HG02943 (cell line): ENCODE measurements around the gene IPO5.
"Not testable (repeated sequence)": the region's sequence is repeated elsewhere in the genome, so short reads cannot be mapped to it uniquely, and the experiment has no call there.

ENCODE experiments used
- ATAC-seq: cut with Tn5 transposase; IDR thresholded peaks from one replicate; pipeline ENCODE4 v1.9.1; 2021; ENCODE audit warnings: mild to moderate bottlenecking, low read depth, moderate library complexity; ENCODE audit not compliant: unreplicated experiment

IPO5 gene

DNA sequence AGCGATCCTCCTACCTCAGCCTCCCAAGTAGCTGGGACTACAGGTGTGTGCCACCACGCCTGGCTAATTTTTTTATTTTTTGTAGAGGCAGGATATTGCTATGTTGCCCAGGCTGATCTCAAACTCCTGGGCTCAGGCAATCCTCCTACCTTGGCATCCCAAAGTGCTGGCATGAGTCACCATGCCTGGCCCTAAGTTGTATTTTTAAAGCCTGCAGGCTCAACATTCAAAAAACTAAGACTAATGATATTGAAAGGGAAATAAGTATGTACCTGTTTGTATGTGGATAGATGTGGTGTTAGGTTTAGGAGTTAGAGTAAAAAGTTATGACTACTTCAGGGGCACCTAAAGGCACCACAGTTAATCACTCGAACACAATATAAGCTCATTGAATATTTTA lies 5.4 kb upstream of the IPO5 start:
- ATAC-seq = no peak

DNA sequence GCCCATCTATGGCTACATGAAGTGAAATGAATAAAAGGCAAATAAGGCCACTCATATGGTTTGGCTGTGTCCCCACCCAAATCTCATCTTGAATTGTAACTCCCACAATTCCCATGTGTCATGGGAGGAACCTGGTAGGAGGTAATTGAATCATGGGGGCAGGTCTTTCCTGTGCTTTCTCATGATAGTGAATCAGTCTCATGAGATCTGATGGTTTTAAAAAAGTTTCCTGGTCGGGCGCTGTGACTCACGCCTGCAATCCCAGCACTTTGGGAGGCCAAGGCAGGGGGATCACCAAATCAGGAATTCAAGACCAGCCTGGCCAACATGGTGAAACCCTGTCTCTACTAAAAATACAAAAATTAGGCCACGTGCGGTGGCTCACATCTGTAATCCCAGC lies 4.2 kb upstream of the IPO5 start:
- ATAC-seq = not testable (repeated sequence)

DNA sequence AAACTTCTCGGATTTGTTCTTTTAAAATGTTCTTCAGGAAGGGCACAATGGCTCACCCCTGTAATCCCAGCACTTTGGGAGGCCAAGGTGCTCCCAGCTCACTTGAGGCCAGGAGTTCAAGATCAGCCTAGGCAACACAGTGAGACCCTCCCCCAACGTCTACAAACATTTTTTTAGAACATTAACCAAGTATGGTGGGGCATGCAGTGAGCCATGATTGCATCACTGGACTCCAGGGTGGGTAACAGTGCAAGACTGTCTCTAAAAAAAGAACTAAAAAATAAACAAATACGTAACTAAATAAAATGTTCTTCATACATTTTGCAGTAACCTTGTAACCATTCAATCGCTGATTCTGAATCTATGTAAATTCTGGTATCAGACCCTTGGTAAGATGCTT lies 2.1 kb upstream of the IPO5 start:
- ATAC-seq = no peak

DNA sequence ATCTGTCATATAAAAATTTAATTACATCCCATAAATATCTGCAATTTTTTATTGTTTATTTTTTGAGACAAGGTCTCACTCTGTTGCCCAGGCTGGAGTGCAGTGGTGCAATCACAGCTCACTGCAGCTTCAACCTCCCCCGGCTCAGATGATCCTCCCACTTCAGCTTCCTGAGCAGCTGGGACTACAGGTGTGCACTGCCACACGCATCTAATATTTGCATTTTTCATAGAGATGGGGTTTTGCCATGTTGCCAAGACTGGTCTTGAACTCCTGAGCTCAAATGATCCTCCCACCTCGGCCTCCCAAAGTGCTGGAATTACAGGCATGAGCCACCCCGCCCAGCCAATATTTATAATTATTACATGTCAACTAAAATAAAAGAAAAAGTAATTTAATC lies 644 bp upstream of the IPO5 start:
- ATAC-seq = not testable (repeated sequence)

DNA sequence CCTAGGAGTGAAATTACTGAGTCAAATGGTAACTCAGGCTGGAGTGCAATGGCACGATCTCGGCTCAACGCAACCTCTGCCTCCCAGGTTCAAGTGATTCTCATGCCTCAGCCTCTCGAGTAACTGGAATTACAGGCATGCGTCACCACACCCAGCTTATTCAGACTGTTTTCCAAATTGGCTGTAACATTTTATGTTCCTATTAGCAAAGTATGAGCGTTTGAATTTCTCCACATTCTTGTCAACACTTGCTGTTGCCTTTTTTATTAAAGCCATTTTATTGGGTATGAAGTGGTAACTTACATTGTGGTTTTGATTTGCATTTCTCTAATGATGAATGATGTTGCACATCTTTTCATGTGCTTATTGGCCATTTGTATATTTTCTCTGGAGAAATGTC lies 7.9 kb downstream of the IPO5 start:
- no peak for ATAC-seq

DNA sequence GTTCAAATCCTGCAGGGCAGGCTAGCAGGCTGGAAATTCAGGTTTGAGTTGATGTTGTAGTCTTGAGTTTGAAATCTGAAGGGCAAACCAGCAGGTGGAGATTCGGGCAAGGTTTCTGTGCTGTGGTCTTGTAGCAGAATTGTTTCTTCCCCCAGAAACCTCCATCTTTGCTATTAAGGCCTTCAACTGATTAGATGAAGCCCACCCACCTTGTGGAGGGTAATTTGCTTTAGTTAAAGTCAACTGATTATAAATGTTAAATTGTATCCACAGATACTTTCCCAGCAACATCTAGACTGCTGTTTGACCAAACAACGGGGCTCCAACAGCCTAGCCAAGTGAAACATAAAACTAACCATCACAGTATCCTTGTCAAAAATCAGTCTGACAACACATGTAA lies 9.4 kb downstream of the IPO5 start:
- no peak for ATAC-seq

DNA sequence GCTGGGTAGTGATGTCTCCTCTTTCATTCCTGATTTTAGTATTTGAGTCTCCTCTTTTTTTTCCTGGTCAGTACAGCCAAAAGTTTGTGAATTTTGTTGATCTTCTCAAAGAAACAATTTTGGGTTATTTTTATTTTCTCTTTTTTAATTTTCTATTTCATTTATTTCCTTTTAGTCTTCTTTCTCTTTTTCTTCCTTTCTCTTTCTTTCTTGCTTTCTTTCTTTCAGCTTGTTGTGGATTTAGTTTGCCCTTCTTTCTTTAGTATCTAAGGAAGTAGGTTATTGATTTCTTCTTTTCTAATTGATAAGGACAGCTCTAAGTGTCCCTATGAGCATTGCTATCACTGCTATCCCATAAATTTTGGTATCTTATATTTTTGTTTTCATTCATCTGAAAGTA lies 13.8 kb downstream of the IPO5 start:
- ATAC-seq = no peak

DNA sequence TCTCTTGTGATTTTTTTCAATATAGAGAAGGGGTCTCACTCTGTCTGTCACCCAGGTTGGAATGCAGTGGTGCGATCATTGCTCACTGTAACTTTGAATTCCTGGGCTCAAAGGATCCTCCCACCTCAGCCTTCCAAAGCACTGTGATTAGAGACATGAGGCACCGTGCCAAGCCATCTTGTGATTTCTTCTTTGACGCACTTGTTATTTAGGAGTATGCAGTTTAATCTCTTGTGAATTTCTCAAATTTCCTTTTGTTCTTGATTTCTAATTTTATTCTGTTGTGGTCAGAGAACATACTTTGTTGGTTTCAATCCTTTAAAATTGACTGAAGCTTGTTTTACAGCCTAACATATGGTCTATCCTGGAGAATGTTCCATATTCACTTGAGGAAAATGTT lies 14.5 kb downstream of the IPO5 start:
- ATAC-seq = no peak

DNA sequence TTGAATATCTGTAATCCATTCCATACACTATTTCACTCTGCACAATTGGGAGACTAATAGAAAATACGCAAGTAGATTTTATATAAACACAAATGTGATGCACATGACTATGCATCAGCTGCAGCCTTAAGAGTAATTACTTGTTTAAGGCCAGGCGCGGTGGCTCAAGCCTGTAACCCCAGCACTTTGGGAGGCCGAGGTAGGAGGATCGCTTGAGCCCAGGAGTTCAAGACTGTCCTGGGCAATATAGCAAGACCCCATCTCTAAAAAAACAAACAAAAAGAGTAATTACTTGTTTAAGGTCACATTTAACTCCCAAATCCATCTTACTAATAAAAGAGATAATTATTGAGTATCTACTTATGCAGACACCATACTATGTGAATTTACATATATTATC lies 18.0 kb downstream of the IPO5 start:
- no peak for ATAC-seq

DNA sequence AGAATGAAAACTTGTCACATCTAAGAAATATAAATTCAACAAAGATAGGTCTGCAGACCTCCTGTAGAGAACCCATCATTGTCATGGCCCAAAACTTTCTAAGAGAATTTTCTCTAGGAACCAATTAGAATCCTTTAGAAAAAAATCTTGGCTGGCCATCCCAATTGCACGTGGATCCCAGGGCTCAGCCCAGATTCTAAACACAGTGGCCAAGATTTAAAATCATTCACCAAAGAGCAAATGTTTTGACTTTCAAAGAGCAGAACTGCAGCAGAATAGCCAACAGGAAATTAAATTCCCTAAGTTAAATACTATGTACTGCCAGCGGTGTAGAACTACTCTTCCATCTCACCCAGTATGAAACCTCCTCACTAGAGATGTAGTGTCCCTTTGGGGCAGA lies 21.3 kb downstream of the IPO5 start:
- ATAC-seq = no peak

DNA sequence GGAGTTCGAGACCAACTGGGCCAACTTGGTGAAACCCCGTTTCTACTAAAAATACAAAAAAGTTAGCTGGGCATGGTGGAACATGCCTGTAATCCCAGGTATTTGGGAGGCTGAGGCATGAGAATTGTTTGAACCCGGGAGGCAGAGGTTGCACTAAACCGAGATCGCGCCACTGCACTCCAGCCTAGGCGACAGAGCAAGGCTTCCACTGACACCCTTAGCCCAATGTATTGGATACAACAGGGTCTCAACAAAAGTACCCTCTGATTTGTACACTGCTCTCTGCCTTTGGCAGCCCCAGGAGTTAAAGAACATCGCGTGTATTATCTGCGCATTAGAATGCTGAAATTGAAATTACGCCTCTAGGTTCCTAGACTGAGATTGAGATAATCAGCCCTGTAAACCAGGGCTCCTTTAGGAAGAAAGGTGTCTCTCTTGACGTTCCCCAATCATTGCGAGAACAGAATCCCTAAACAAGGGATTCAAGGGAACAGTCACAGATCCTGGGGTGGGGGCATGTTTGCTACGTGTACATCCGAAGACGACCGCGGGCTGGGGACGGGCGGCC lies 21.9 kb downstream of the IPO5 start:
- peak; percentile 1 for ATAC-seq

DNA sequence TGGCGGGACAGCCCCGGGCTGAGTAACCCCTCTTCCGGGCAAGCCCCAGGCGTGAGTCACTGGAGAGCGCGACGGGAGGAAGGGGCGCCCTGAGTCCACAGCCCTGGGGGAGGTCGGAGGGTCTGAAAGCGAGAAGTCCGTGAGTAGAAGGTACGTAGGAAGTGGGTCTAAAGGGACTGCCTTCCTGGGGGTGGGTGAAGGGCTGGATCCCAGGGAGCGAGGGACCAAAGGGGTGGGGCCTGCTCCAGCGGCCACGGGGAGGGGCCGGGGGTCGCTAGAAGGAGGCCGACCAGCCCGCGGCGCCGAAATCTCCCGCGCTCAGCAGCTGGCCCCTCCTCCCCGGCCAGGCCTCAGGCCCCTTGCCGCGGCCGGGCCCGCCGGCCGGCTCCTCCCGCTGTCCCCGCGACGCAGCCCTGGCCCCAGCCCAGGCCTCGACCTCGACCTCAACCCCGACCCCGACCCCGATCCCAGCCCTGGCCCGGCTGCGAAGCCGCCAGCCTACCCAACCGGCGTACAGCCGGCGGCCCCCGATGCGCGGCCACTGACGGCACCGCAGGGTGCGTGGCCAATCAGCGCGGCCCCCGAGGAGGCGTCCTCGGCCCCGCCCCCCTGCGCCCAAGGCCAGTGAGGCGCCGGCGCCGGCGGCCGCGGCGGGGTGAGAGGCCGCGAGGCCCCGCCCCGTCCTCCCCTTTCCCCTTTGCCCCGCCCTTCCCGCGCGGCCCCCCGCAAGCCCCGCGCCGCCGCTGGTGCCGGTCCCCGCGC lies 22.6 kb downstream of the IPO5 start:
- ATAC-seq = peak; percentile 89

DNA sequence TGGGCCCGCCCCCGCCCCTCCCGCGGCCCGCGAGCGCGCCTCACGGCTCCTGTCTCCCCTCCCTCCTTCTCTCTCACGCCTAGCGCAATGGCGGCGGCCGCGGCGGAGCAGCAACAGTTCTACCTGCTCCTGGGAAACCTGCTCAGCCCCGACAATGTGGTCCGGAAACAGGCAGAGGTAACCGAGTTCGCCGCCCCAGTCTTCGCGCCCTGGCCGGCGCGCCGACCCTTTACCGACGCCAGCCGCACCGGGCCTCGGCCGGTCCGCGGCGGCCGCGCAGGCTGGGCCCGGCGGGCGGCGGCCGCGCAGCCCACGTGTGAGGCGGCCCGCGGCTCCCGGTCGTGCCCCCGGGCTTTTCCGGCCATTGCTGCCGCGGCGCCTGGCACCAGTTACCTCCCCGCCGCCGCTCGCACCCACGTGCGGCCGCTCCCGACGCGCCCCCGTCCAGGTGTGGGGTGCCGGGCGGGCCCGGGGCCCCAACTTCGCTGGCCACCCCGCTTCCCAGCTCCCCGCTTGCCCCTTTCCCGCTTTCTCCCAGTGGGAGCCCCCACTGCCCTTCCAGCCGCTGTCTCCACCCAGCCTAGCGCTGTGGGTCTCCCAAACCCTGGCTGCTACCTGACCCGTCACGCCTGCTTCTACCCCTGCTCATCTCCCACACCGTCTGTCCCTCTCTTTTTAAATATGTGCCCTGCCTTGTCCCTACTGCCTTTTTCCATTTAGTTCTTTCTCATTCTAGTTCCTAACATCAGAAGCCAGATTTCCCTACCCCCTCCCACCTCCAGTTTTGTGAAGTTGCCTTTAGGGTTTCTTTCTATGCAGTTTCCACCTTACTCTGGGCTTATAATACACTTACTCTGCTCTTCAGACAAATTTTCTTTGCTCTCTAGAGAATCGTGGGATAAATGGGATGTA lies 23.4 kb downstream of the IPO5 start:
- peak; percentile 43 for ATAC-seq

DNA sequence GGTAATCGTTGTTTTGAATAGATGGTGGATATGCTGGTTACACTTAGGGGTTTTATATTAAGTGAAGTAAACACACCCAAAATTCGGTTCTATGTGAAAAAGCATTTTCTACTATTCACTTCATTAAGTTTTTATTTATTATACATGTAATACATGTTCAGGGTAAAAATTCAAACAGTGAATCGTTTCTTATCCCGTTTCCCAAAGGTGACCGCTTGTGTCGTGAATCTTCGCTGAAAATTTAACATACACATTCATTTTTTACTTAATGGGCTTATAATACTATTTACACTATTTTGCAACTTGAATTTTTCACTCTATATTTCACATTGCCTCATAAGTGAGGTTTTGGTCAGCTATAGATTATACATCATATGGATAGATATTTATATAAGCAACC lies 24.5 kb downstream of the IPO5 start:
- ATAC-seq = no peak

DNA sequence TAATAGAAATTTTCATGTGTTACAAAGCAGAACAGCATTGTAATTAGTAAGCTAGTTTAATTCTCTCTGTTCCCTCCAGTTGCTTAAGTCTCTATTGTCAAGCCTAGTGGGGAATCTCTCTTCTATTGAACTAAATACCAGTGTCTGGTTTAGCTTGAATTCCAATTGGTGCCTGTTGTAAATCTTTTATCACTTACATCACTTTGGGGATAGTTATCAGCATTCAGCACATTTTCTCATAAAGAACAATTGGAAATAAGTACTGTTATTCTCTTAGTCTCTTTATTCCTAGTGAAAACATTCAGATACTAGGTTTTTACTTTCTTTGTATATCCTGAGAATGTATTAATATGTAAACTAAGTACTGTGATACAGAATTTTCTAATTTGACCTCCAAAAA lies 25.2 kb downstream of the IPO5 start:
- no peak for ATAC-seq

DNA sequence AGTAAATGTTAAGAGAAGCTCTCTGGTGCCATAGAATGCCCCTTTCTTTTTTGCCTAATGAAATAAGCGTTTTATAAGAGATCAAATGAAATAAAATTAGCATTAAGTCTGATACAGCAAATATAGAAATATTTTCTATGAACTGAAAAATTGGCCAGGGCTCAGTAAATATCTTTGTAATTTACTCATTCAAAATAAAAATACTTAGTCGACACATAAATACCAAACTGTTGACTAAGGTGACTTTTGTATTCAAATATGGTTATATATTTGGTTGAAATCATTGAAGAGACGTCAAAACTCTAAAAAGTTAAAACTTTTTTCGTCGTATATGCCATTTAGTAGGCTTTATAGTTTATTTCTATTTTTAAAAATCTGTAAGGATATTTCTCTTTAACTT lies 25.6 kb downstream of the IPO5 start:
- ATAC-seq = no peak

DNA sequence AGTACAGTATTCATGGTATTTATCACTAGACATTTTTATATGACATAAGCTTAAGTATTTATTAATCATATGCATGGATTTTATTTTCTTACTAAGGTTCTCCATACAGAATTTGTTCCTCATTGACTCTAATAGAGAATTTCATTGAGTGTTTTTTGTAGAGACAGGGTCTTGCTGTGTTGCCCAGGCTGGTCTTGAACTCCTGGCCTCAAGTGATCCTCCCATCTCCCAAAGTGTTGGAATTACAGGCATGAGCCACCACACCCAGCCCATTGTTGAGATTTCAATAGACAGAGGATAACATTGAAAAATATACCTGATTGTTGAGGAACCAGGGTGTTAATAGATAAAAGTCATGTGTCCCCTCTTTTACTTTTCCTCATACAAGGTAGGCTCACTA lies 26.1 kb downstream of the IPO5 start:
- no peak for ATAC-seq

DNA sequence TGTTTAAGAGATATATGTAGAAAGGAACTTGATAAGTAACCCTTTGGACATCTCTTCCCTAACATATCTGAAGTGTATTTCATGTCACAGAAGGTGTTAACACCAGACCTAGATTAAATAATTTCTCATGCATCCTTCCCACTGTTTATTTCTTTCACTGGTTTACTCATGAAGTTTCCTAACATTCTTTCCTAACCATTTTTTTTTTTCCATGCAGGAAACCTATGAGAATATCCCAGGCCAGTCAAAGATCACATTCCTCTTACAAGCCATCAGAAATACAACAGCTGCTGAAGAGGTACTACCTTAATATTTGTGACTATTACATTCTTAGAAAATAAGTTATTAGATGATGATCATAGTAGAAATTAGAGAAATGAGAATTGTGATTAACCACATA lies 28.8 kb downstream of the IPO5 start:
- ATAC-seq = no peak

DNA sequence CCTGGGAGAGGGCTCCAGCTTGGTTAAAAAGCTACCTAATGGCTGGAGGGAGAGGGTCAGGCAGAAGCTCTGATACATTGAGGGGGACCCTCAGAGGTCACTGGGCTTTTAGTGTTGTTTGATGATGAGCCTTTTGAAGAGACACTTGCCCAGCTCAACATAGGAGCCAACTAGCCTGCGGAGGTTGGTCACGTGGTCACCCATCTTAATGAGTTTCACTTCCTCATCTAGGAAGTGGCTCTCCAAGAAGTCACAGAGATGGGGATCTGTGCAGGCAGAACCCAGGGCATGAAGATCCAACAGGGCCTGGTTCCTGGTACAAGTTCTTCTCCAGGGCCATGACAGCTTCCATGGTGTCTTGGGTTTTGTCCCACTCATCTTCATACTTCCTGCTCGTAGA lies 33.4 kb downstream of the IPO5 start:
- ATAC-seq = no peak

DNA sequence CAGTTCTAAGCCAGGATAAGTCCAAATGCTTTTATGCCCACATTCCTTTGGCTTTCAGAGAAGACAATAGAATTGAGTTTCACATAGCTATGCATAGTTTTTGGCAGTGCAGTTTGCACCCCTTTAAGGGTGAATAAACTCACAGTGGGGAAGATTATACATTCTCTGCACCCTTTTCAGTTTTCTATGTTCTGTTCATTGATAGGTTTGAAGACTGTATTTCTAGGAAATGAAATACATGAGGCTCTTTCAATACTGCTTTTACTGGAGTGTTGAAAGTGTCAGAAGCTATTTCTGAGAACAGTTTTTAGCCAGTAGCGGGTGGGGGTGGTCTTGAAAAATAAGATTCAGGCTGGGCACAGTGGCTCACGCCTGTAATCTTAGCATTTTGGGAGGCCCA lies 46.2 kb downstream of the IPO5 start:
- ATAC-seq = no peak

DNA sequence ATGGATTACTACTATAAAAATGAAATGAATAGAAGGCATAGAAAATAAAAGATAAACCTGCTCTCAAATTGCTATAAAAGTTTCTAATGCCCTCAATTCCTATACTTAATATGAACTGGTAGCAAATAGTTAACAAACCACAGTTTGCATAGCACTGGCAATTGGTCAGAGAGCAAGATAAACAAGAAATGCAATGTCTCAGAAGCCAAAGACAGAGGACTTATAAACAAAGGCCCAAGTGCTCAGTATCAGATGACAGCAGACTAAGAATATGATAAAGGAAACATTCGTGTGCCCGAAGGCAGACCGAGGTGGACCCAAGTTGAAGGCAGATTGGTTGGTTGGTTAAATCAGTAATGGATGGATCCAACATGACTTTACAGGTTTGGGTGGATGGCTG lies 50.6 kb downstream of the IPO5 start:
- no peak for ATAC-seq

DNA sequence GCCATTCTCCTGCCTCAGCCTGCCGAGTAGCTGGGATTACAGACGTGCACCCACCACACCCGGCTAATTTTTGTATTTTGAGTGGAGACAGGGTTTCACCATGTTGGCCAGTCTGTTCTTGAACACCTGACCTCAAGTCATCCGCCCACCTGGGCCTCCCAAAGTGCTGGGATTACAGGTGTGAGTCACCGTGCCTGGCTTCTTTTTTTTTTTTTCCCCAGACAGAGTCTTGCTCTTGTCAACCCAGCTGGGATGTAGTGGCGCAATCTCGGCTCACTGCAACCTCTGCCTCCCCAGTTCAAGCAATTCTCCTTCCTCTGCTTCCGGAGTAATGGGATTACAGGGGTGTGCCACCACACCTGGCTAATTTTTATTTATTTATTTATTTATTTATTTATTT lies 51.5 kb downstream of the IPO5 start:
- ATAC-seq = not testable (repeated sequence)
